Choroid plexus epithelial cell (primary cell): ENCODE results near the gene PGM1.

ENCODE experiments used
- DNase-seq: peaks from one replicate; pipeline ENCODE4 v3.0.0-alpha.2; 2010; ENCODE audit warnings: low read depth
- H3K4me3 ChIP-seq: 2 replicates; pipeline ENCODE4 v1.5.1; 2011; ENCODE audit warnings: low read depth, mild to moderate bottlenecking, control low read depth, low read length, moderate library complexity
- TF ChIP-seq, protein P1 (sequence below): conservative IDR thresholded peaks from 2 replicates; pipeline ENCODE4 v1.5.1; 2011; ENCODE audit warnings: low read depth, mild to moderate bottlenecking, control low read depth, inconsistent platforms, low read length, moderate library complexity

Gene PGM1

DNA sequence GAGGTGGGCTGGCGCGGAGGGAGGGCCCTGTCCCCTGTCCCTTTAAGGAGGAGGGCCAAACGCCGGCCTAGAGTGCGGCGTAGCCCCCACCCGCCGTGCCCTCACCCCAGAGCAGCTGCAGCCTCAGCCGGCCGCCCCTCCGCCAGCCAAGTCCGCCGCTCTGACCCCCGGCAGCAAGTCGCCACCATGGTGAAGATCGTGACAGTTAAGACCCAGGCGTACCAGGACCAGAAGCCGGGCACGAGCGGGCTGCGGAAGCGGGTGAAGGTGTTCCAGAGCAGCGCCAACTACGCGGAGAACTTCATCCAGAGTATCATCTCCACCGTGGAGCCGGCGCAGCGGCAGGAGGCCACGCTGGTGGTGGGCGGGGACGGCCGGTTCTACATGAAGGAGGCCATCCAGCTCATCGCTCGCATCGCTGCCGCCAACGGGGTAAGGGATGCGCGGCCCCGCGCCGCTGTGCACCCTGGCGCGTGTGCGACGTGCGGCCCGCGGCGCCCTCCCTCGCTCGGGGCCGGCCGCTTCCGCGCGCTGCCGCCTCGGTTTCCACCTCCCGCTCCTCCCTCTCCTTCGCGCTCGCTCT is at the start of gene PGM1:
PGM1 (plus strand) TSS at position 109 of the 583 bp plus-strand sequence; CDS start at position 187, 78 bp downstream.
- H3K4me3 ChIP-seq = peak within 1 kb of the TSS; percentile 85
- DNase-seq = peak; percentile 80
- TF ChIP-seq, protein P1, sequence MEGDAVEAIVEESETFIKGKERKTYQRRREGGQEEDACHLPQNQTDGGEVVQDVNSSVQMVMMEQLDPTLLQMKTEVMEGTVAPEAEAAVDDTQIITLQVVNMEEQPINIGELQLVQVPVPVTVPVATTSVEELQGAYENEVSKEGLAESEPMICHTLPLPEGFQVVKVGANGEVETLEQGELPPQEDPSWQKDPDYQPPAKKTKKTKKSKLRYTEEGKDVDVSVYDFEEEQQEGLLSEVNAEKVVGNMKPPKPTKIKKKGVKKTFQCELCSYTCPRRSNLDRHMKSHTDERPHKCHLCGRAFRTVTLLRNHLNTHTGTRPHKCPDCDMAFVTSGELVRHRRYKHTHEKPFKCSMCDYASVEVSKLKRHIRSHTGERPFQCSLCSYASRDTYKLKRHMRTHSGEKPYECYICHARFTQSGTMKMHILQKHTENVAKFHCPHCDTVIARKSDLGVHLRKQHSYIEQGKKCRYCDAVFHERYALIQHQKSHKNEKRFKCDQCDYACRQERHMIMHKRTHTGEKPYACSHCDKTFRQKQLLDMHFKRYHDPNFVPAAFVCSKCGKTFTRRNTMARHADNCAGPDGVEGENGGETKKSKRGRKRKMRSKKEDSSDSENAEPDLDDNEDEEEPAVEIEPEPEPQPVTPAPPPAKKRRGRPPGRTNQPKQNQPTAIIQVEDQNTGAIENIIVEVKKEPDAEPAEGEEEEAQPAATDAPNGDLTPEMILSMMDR = no peak

DNA sequence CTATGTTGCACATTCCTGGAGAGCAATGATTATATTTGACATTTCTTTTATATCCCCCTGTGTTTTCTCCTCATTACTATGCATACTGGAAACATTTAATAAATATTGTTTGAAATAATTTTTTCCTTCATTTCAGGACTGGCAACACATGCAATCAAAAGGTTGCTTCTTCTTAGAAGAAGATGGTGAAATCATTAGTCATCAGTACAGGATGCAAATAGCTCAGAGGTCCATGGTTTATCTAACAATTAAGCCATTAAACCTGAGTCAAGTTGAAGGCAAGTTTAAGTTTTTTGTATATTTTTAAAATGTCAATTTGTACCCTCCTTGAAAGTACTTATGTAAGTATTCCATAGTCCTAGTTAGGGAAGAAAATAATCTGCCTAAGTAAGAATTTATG is 47.4 kb upstream of the PGM1 start:
- TF ChIP-seq, protein P1 = no peak
- DNase-seq = peak; percentile 49

DNA sequence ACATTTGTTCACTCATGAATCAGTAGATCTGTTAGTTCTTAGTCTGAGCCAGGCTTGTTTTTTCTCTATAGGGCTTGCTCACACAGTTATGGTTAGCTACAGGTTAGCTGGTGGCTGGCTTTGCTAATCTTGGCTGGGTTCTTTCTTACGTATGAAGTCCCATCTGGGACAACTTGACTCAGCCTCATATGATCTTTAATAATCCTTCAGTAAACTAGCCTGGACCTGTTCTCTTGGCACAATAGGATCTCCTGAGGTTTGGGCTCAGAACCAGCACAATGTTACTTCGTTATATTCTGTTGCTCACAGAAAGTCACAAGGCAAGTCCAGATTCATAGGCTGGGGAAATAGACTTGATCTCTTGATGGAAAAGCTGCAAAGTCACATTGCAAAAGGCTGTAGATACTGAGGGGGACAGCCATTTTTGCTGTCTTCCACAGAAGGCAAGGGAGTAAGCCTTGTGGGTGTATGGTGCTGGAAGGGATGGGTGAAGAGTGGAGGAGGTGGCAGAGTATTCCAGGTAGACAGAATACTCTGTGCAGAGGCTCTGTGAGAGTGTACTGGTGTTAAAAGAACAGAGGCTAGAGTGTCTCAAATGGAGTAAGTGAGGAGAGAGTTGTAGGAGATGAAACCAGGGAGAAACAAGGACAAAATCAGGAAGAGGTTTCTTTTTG is 45.5 kb upstream of the PGM1 start:
- no peak overlapping the region for H3K4me3 ChIP-seq
- DNase-seq = peak; percentile 61
- TF ChIP-seq, protein P1 = no peak

More for the DNA sequence above, 47.4 kb upstream of the PGM1 start:
- no peak overlapping the region for H3K4me3 ChIP-seq

DNA sequence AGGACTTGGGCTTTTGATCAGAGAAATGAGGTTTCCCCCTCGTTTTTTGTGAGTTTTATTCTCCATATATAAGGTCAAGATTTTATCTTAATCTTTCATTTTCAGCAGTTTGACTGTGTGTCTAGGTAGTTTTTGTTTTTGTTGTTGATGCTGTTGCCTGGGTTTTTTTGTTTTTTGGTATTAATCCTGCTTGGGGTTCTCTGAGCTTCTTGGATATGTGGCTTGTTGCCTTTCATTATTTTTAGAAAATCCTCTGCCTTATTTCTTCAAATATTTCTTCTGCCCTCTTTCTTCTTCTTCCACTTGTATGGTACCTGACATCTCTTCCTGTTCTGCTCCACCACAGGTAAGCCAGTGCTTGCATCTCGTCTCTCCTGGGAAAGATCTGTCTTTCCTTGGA is 44.9 kb upstream of the PGM1 start:
- TF ChIP-seq, protein P1 = no peak
- H3K4me3 ChIP-seq = no peak overlapping the region
- no peak for DNase-seq

DNA sequence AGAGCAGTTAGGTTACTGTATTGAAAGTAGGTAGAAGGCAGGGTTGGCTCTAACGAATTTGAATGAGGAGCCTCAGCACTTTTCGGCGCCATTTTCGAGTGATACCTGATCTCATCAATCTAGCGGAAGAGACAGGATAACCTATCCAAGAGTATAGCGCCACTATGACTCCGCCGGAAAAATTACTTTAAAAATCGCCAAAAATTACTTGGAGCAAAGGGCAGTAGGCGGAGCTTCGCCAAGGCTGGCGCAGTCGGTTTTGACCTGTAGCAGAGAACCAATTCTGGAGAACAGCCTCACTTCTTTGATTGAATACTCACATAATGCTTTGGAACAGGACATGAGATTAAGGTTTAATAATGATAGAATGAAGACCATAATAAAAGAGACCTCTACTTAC is 44.3 kb upstream of the PGM1 start:
- TF ChIP-seq, protein P1 = no peak
- H3K4me3 ChIP-seq = no peak overlapping the region
- no peak for DNase-seq

DNA sequence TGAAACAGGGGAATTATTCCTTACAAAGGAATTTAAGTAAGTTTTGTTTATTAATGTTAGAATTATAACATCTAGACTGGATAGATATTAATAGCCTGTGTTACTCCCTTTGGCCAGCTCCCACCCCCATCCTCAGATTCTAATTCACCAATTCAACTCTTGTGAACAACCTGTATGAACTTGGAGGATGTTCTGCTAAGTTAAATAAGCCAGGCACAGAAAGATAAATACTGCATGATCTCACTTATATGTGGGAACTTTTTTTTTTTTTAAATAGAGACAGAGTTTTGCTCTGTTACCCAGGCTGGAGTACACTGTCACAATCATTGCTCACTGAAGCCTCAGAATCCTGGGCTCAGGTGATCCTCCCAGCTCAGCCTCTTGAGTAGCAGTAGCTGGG is 37.7 kb upstream of the PGM1 start:
- TF ChIP-seq, protein P1 = no peak
- no peak overlapping the region for H3K4me3 ChIP-seq

More for the DNA sequence above, 37.7 kb upstream of the PGM1 start:
- no peak for DNase-seq
